IMR-90 (cell line): ENCODE measurements around the gene CSRP1. TPM values are rescaled to one million over a fixed set of nuclear protein-coding genes. Genes with fewer than 3 reads are reported as not detected.

Experiments used
- ELK1 ChIP-seq: fragments of 150-350 bp; IDR thresholded peaks from 2 replicates; pipeline ENCODE4 v1.6.1; 2016; ENCODE audit warnings: low read depth, mild to moderate bottlenecking, low read length, moderate library complexity, borderline replicate concordance
- polyA plus RNA-seq, 3 experiments: library from polyadenylated mRNA; depleted of rRNA; stranded (reverse); fragments of >200 nt; gene quantifications; 2 replicates each; pipeline ENCODE4 v1.2.3, GENCODE V29; 2012; ENCODE audit warnings: low replicate concordance in 1 of 3
- total RNA-seq: library from RNA; depleted of rRNA; stranded (reverse); fragments of >200 nt; gene quantifications from 2 replicates; pipeline ENCODE4 v1.2.3, GENCODE V29; 2012
- TF ChIP-seq, protein P1 (sequence below): fragments of 150-350 bp; IDR thresholded peaks from 2 replicates; pipeline ENCODE4 v1.6.1; 2017; ENCODE audit warnings: mild to moderate bottlenecking, antibody characterized with exemption, low read length, low read depth

CSRP1 gene
- total and polyA plus RNA-seq, 2 of the 4 experiments (the other 2 are of a cell fraction) = 1,037 to 1,498 TPM

DNA sequence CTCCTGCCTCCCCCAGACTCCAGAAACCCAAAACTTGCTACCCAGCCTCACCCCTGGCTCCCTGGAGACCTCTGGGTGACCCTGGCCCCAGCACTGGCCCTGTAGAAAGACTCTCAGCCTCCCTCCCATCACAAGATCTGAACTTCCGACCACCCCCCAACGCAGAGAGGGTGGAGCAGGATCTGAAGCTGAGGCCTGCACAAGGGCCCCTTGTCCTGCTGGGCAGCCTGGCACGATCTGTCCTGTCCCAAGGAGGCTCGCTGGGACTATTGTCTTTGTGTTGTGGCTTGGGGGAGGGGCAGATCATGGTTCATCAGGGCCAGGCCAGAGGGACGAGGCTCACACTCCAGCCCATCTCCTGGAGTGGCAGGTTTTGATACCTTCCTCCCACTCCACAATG is 57.9 kb downstream of the CSRP1 start (continued):
- TF ChIP-seq ELK1 = no peak
- TF ChIP-seq, protein P1, sequence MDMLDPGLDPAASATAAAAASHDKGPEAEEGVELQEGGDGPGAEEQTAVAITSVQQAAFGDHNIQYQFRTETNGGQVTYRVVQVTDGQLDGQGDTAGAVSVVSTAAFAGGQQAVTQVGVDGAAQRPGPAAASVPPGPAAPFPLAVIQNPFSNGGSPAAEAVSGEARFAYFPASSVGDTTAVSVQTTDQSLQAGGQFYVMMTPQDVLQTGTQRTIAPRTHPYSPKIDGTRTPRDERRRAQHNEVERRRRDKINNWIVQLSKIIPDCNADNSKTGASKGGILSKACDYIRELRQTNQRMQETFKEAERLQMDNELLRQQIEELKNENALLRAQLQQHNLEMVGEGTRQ = no peak
